SK-N-SH treated with all-trans-retinoic acid at 6 μM for 48 hours (cell line): ENCODE results near the gene C16orf95.

ENCODE experiments used
- ATAC-seq: fragments of 200-7000 bp; cut with Tn5 transposase; 3 replicates; pipeline ENCODE4 v1.9.1; 2020; ENCODE audit warnings: mild to moderate bottlenecking, moderate library complexity
- ARNTL ChIP-seq: fragments of 450-650 bp; formaldehyde crosslinking; IDR thresholded peaks from 2 replicates; pipeline ENCODE4 v1.5.0; 2020; ENCODE audit warnings: low read depth, mild to moderate bottlenecking, moderate library complexity, borderline replicate concordance
- BACH2 ChIP-seq: fragments of 250-450 bp; sonication (Bioruptor Pico); IDR thresholded peaks from 2 replicates; pipeline ENCODE4 v1.9.0; 2021; ENCODE audit warnings: mild to moderate bottlenecking, borderline replicate concordance
- CSDC2 ChIP-seq: fragments of 250-450 bp; sonication (Bioruptor Pico); IDR thresholded peaks from 2 replicates; pipeline ENCODE4 v1.5.0; 2020; ENCODE audit warnings: mild to moderate bottlenecking, moderate library complexity
- ESRRG ChIP-seq: fragments of 250-450 bp; sonication (Bioruptor Pico); IDR thresholded peaks from 2 replicates; pipeline ENCODE4 v1.6.1; 2021; ENCODE audit warnings: mild to moderate bottlenecking
- GLIS3 ChIP-seq: fragments of 250-450 bp; sonication (Bioruptor Pico); IDR thresholded peaks from 2 replicates; pipeline ENCODE4 v1.5.0; 2020; ENCODE audit warnings: mild to moderate bottlenecking, moderate library complexity
- ISL1 ChIP-seq: fragments of 250-450 bp; sonication (Bioruptor Pico); IDR thresholded peaks from 2 replicates; pipeline ENCODE4 v2.1.2; 2022; ENCODE audit warnings: mild to moderate bottlenecking, moderate library complexity
- OSR1 ChIP-seq: fragments of 250-450 bp; sonication (Bioruptor Pico); IDR thresholded peaks from 2 replicates; pipeline ENCODE4 v1.8.0; 2022; ENCODE audit warnings: moderate library complexity, mild to moderate bottlenecking, inconsistent platforms
- POU6F1 ChIP-seq: fragments of 250-450 bp; sonication (Bioruptor Pico); IDR thresholded peaks from 2 replicates; pipeline ENCODE4 v1.8.0; 2021; ENCODE audit warnings: low read depth, mild to moderate bottlenecking, moderate library complexity, borderline replicate concordance
- PPARA ChIP-seq: fragments of 250-450 bp; sonication (Bioruptor Pico); IDR thresholded peaks from 2 replicates; pipeline ENCODE4 v1.5.0; 2020; ENCODE audit warnings: mild to moderate bottlenecking, borderline replicate concordance
- RARB ChIP-seq: fragments of 250-450 bp; sonication (Bioruptor Pico); IDR thresholded peaks from 2 replicates; pipeline ENCODE4 v1.8.0; 2021; ENCODE audit warnings: mild to moderate bottlenecking, moderate library complexity
- SNAI2 ChIP-seq: fragments of 250-450 bp; sonication (Bioruptor Pico); IDR thresholded peaks from 2 replicates; pipeline ENCODE4 v1.5.0; 2020; ENCODE audit warnings: mild to moderate bottlenecking, moderate library complexity
- TCF4 ChIP-seq: fragments of 250-450 bp; sonication (Bioruptor Pico); IDR thresholded peaks from 2 replicates; pipeline ENCODE4 v1.8.0; 2021; ENCODE audit warnings: mild to moderate bottlenecking, moderate library complexity, borderline replicate concordance
- TSHZ2 ChIP-seq: fragments of 250-450 bp; sonication (Bioruptor Pico); IDR thresholded peaks from 2 replicates; pipeline ENCODE4 v1.5.0; 2020; ENCODE audit warnings: mild to moderate bottlenecking, moderate library complexity
- ZC3H10 ChIP-seq: fragments of 250-450 bp; sonication (Bioruptor Pico); IDR thresholded peaks from 2 replicates; pipeline ENCODE4 v1.5.1; 2021; ENCODE audit warnings: mild to moderate bottlenecking, moderate library complexity
- ZFP3 ChIP-seq: fragments of 250-450 bp; sonication (Bioruptor Pico); IDR thresholded peaks from 2 replicates; pipeline ENCODE4 v1.5.0; 2020; ENCODE audit warnings: mild to moderate bottlenecking, moderate library complexity
- ZFP30 ChIP-seq: fragments of 450-650 bp; formaldehyde crosslinking; IDR thresholded peaks from 2 replicates; pipeline ENCODE4 v1.5.0; 2022; ENCODE audit warnings: mild to moderate bottlenecking, moderate library complexity
- ZNF565 ChIP-seq: fragments of 450-650 bp; formaldehyde crosslinking; conservative IDR thresholded peaks from 2 replicates; pipeline ENCODE4 v1.5.0; 2020; ENCODE audit warnings: low read depth, mild to moderate bottlenecking, moderate library complexity
- ZNF70 ChIP-seq: fragments of 450-650 bp; formaldehyde crosslinking; IDR thresholded peaks from 2 replicates; pipeline ENCODE4 v1.5.0; 2020; ENCODE audit warnings: mild to moderate bottlenecking, moderate library complexity
- ZNF8 ChIP-seq: fragments of 450-650 bp; formaldehyde crosslinking; IDR thresholded peaks from 2 replicates; pipeline ENCODE4 v1.5.0; 2020; ENCODE audit warnings: mild to moderate bottlenecking, moderate library complexity
- TF ChIP-seq, protein P1 (sequence below): fragments of 250-450 bp; sonication (Bioruptor Pico); IDR thresholded peaks from 2 replicates; pipeline ENCODE4 v1.5.1; 2020; ENCODE audit warnings: low read depth, mild to moderate bottlenecking, moderate library complexity
- TF ChIP-seq, protein P2 (sequence below): fragments of 250-450 bp; sonication (Bioruptor Pico); IDR thresholded peaks from 2 replicates; pipeline ENCODE4 v1.5.1; 2021; ENCODE audit warnings: mild to moderate bottlenecking, moderate library complexity

C16orf95 gene

DNA sequence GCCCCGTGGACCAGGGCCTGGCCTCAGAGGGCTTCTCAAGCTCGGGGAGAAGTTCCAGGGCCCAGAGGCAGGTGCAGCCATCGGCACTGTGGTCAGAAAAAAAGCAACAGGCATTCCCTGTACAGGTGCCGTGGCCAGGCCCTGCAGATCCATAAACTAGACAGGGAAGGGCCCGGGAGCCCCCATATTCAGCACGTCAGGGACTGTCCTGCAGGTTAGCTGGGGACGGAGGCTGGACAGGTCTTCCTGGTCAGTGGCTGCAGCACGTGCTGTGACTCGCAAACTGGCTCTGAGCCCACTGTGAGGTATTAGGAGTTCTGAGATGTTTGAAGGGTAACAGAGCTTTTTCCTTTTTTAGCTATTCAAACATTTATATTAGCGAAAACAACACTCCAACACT is 15.0 kb upstream of the C16orf95 start (continued):
- TF ChIP-seq ZC3H10 (CRISPR knock-in tag), result no peak
- no peak for TF ChIP-seq CSDC2 (CRISPR knock-in tag)
- no peak for TF ChIP-seq ISL1 (CRISPR knock-in tag)
- no peak for TF ChIP-seq POU6F1 (CRISPR knock-in tag)

DNA sequence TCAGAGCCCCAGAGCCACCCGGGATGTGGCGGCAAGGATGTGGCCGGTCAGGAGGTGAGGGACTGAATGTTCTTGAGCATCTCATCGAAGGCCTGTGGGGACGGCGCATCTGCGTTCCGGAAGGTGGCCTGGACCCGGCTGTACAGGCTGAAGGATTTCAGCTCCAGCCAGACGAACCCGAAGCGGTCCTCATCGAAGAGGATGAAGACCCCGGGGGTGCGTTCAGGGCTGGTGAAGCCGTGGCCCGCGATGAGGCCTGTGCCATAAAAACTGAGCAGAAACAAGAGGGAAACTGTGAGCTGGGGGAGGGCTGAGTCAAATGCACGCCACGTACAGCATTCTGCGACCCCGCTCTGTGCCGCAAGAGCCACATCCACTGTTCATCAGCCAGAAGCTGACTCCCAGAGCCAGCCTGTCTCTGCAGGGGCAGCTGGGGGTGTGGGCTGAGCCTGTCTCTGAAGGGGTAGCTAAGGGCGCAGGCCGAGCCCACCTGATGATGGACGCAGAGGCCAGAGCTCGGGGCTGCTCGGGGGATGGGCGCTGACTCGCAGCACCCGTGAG is 14.1 kb upstream of the C16orf95 start:
- ATAC-seq, result no peak
- TF ChIP-seq, protein P1, sequence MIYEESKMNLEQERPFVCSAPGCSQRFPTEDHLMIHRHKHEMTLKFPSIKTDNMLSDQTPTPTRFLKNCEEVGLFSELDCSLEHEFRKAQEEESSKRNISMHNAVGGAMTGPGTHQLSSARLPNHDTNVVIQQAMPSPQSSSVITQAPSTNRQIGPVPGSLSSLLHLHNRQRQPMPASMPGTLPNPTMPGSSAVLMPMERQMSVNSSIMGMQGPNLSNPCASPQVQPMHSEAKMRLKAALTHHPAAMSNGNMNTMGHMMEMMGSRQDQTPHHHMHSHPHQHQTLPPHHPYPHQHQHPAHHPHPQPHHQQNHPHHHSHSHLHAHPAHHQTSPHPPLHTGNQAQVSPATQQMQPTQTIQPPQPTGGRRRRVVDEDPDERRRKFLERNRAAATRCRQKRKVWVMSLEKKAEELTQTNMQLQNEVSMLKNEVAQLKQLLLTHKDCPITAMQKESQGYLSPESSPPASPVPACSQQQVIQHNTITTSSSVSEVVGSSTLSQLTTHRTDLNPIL (CRISPR knock-in tag), result no peak
- TF ChIP-seq ZNF70 (CRISPR knock-in tag) (no peak), GLIS3 (CRISPR knock-in tag) (no peak), OSR1 (CRISPR knock-in tag) (no peak), RARB (no peak), TCF4 (no peak), POU6F1 (CRISPR knock-in tag) (no peak), ZNF8 (CRISPR knock-in tag) (no peak), ZFP3 (no peak), ISL1 (CRISPR knock-in tag) (no peak), TSHZ2 (CRISPR knock-in tag) (no peak), CSDC2 (CRISPR knock-in tag) (no peak), ZNF565 (CRISPR knock-in tag) (no peak), ARNTL (CRISPR knock-in tag) (no peak), ZFP30 (no peak), ZC3H10 (CRISPR knock-in tag) (no peak), SNAI2 (CRISPR knock-in tag) (no peak)
- TF ChIP-seq, protein P2, sequence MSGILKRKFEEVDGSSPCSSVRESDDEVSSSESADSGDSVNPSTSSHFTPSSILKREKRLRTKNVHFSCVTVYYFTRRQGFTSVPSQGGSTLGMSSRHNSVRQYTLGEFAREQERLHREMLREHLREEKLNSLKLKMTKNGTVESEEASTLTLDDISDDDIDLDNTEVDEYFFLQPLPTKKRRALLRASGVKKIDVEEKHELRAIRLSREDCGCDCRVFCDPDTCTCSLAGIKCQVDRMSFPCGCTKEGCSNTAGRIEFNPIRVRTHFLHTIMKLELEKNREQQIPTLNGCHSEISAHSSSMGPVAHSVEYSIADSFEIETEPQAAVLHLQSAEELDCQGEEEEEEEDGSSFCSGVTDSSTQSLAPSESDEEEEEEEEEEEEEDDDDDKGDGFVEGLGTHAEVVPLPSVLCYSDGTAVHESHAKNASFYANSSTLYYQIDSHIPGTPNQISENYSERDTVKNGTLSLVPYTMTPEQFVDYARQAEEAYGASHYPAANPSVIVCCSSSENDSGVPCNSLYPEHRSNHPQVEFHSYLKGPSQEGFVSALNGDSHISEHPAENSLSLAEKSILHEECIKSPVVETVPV (CRISPR knock-in tag), result no peak
- TF ChIP-seq, all 23 proteins: peak for 0

- TF ChIP-seq TCF4 (no peak), ZNF8 (CRISPR knock-in tag) (no peak), CSDC2 (CRISPR knock-in tag) (no peak)
- TF ChIP-seq, all 23 proteins: peak for 0
- ATAC-seq, result no peak
Measured at GRCh38 chr16:87330646-87331045, 13.5 kb upstream of the C16orf95 start.

DNA sequence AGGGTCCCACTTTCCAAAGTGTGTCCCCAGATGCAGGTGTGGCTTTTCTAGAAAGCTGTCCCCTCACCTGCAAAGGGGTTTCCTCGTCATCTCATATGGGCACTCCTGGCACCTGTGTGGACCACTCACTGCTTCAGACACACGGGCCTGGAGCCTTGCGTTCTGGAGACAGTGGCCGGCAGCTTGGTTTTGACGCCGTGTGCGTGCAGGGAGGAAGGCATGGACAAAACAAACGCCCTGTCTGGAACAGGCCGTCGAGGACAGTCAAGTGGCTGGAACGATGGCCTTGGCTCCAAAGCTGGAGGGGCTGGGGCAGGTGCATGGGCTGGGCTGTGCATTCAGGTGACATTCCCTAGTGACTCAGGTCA is 13.0 kb upstream of the C16orf95 start:
- no peak for ATAC-seq
- TF ChIP-seq POU6F1 (CRISPR knock-in tag), result no peak
- TF ChIP-seq BACH2, result no peak
- TF ChIP-seq, protein P2 (CRISPR knock-in tag), result no peak
- TF ChIP-seq PPARA (CRISPR knock-in tag), result no peak
- no peak for TF ChIP-seq ESRRG
